Upper lobe of left lung (tissue), 6 donors: ENCODE measurements around the gene IFI30. TPM values are rescaled to one million over a fixed set of nuclear protein-coding genes. Genes with fewer than 3 reads are reported as not detected.
A peak's percentile ranks its signal among the peaks of the same experiment; 100 is the strongest.

Experiments
- ATAC-seq, 2 donors: fragments of 200-7000 bp; cut with Tn5 transposase; one replicate each; pipeline ENCODE4 v1.9.1; 2022; ENCODE audit warnings: mild to moderate bottlenecking in 2 of 2, moderate library complexity in 2 of 2; ENCODE audit not compliant: low FRiP score in 2 of 2
- DNase-seq, 2 donors: peaks; one replicate each; pipeline ENCODE4 v3.0.0-alpha.2; 2019 to 2020
- H3K27ac ChIP-seq, 4 donors: fragments of 200-600 bp; sonication (generic); one replicate each; pipeline ENCODE4 v1.5.1; 2016 to 2019
- H3K27me3 ChIP-seq, 4 donors: fragments of 200-600 bp; sonication (generic); one replicate each; pipeline ENCODE4 v1.5.1; 2017 to 2019
- H3K36me3 ChIP-seq, 4 donors: fragments of 200-600 bp; sonication (generic); one replicate each; pipeline ENCODE4 v1.5.1; 2016 to 2019
- H3K4me1 ChIP-seq, 4 donors: fragments of 200-600 bp; sonication (generic); one replicate each; pipeline ENCODE4 v1.5.1; 2018 to 2019
- H3K4me3 ChIP-seq, 4 donors: fragments of 200-600 bp; sonication (generic); one replicate each; pipeline ENCODE4 v1.5.1; 2017 to 2019; ENCODE audit warnings: mild to moderate bottlenecking in 2 of 4, moderate library complexity in 1 of 4
- H3K9me3 ChIP-seq, 4 donors: fragments of 200-600 bp; sonication (generic); one replicate each; pipeline ENCODE4 v1.5.1; 2018 to 2019
- EP300 ChIP-seq, 4 donors: sonication (generic); formaldehyde crosslinking; IDR thresholded peaks; one replicate each; pipeline ENCODE4 v1.5.1; 2017; ENCODE audit warnings: antibody characterized with exemption in 4 of 4, control low read depth in 2 of 4
- POLR2A ChIP-seq, 4 donors: fragments of 450-650 bp; IDR thresholded peaks; one replicate each; pipeline ENCODE4 v1.5.1; 2016 to 2017; ENCODE audit warnings: antibody characterized with exemption in 4 of 4, mild to moderate bottlenecking in 2 of 4
- POLR2AphosphoS5 ChIP-seq, 2 donors: sonication (generic); formaldehyde crosslinking; IDR thresholded peaks; one replicate each; pipeline ENCODE4 v1.5.1; 2017; ENCODE audit warnings: antibody characterized with exemption in 2 of 2
- WGBS, 2 donors: methylation state at CpG; one replicate each; pipeline ENCODE4 v1.1.5; 2017 to 2018; 5-methylcytosine and 5-hydroxymethylcytosine counted together
- total RNA-seq, 6 donors: library from RNA; depleted of rRNA in 4 of 6; stranded (reverse); fragments of >200 nt in 4 of 6; gene quantifications; one replicate each; pipeline versions ENCODE4 v1.1.0 to v1.2.1, GENCODE V29; 2016 to 2021
- TF ChIP-seq, protein P1 (sequence below), 6 experiments: fragments of 450-650 bp in 4 of 6; fragments of 200-600 bp in 2 of 6; sonication (generic) in 2 of 6; IDR thresholded peaks; one replicate each; pipeline ENCODE4 v1.5.1; 2016 to 2019; ENCODE audit warnings: antibody characterized with exemption in 6 of 6
- donor health status: DM: no; HTN: no; CAD: no; lungs with moderate emphysema.
- donor health status: DM: no; HTN: yes; CAD: no; lungs with severe emphysema.

IFI30 gene
- total RNA-seq, 6 donors from 2014 or later, result 228 to 764 (median 476) TPM

DNA sequence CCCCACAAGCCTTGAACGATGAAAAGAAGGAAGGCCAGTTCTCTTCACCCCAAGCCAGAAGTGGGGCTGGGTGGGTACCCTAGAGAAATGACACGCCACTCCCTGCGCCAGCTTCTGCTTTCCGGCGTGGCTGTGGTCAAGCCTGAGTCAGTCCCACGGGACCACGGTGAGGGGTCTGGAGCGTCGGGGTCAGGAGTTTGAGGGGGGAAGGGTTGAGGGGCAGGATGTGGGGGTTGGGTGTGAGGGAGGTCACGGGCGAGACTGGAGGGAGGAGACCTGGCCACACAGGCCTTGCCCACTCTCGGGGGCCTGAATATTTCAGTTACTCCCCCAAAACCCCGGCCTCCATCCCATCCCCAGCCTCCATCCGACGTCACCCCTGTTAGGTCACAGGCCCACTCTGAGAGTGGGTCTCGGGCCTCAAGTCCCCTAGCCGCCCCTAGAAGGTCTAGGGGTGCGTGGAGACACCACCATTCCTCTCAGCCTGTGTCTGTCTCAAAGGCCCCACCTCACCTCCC, 500 bp upstream of the IFI30 start:
- H3K9me3 ChIP-seq, result no peaks in the 10 kb centered on the region
- ATAC-seq (peak; percentile 57 to 74), DNase-seq (peak; percentile 55 to 86)
- WGBS, 2 donors, result 26 to 63% methylated on average over 11 to 12 of the region's 18 CpGs
- H3K4me3 ChIP-seq, result peak overlapping the region in 3 of 4 donors; percentile 56 to 71 (median 62)
- H3K4me1 ChIP-seq, result peaks cover 8 to 43% (median 24%) of the 10 kb centered on the region in 4 donors
- H3K27ac ChIP-seq, result peak overlapping the region; percentile 69 to 91 (median 82)
- H3K36me3 ChIP-seq, result peaks cover 0 to 36% (median 15%) of the 10 kb centered on the region in 4 donors
- H3K27me3 ChIP-seq, result no peaks in the 10 kb centered on the region
- TF ChIP-seq POLR2A (IDR thresholded peaks at IDR 0.05) (no peak), EP300 (IDR thresholded peaks at IDR 0.05) (peak in 2 of 4 donors; percentile 38 to 77), POLR2AphosphoS5 (IDR thresholded peaks at IDR 0.05) (peak in 1 of 2 donors; percentile 40)
- TF ChIP-seq, protein P1, sequence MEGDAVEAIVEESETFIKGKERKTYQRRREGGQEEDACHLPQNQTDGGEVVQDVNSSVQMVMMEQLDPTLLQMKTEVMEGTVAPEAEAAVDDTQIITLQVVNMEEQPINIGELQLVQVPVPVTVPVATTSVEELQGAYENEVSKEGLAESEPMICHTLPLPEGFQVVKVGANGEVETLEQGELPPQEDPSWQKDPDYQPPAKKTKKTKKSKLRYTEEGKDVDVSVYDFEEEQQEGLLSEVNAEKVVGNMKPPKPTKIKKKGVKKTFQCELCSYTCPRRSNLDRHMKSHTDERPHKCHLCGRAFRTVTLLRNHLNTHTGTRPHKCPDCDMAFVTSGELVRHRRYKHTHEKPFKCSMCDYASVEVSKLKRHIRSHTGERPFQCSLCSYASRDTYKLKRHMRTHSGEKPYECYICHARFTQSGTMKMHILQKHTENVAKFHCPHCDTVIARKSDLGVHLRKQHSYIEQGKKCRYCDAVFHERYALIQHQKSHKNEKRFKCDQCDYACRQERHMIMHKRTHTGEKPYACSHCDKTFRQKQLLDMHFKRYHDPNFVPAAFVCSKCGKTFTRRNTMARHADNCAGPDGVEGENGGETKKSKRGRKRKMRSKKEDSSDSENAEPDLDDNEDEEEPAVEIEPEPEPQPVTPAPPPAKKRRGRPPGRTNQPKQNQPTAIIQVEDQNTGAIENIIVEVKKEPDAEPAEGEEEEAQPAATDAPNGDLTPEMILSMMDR (IDR thresholded peaks at IDR 0.05), result no peak

- TF ChIP-seq, protein P1 (IDR thresholded peaks at IDR 0.05), result no peak
- TF ChIP-seq POLR2AphosphoS5 (IDR thresholded peaks at IDR 0.05) (no peak), EP300 (IDR thresholded peaks at IDR 0.05) (no peak), POLR2A (IDR thresholded peaks at IDR 0.05) (no peak)
- H3K9me3 ChIP-seq, result no peaks in the 10 kb centered on the region
- H3K27ac ChIP-seq, result peak overlapping the region in 2 of 4 donors; percentile 84 to 91
- peaks cover 0 to 22% (median 12%) of the 10 kb centered on the region in 4 donors for H3K36me3 ChIP-seq
- peaks cover 8 to 43% (median 19%) of the 10 kb centered on the region in 4 donors for H3K4me1 ChIP-seq
- H3K27me3 ChIP-seq, result no peaks in the 10 kb centered on the region
- peak overlapping the region in 3 of 4 donors; percentile 56 to 71 (median 62) for H3K4me3 ChIP-seq
- ATAC-seq (no peak), DNase-seq (no peak)
- 89 to 90% methylated on average over 7 to 11 of the region's 11 CpGs for WGBS, 2 donors
Observed at GRCh38 chr19:18174983-18175382, 1.4 kb downstream of the IFI30 start.

GRCh38 chr19:18176367-18177310, 3.0 kb downstream of the IFI30 start:
- WGBS, 2 donors, result 85 to 92% methylated on average over 17 to 18 of the region's 19 CpGs
- TF ChIP-seq, protein P1 (IDR thresholded peaks at IDR 0.05), result no peak
- no peak for TF ChIP-seq EP300 (IDR thresholded peaks at IDR 0.05)
- ATAC-seq (no peak), DNase-seq (peak in 1 of 2 donors; percentile 48)
- peak overlapping the region in 1 of 4 donors; percentile 15 for H3K27ac ChIP-seq
- no peaks in the 10 kb centered on the region for H3K9me3 ChIP-seq
- no peaks in the 10 kb centered on the region for H3K27me3 ChIP-seq
- H3K4me1 ChIP-seq, result peaks cover 8 to 33% (median 19%) of the 10 kb centered on the region in 4 donors
- peak overlapping the region in 1 of 4 donors; percentile 62 for H3K4me3 ChIP-seq
- peaks cover 0 to 22% (median 12%) of the 10 kb centered on the region in 4 donors for H3K36me3 ChIP-seq

GRCh38 chr19:18179957-18180356, 6.3 kb downstream of the IFI30 start:
- Histone ChIP-seq H3K4me3 (no peak overlapping the region), H3K27me3 (no peaks in the 10 kb centered on the region), H3K4me1 (peaks cover under 1 to 8% (median 3%) of the 10 kb centered on the region in 4 donors), H3K27ac (peak overlapping the region in 1 of 4 donors; percentile 82), H3K36me3 (peaks cover 0 to 22% (median 12%) of the 10 kb centered on the region in 4 donors), H3K9me3 (no peaks in the 10 kb centered on the region)
- DNase-seq, result no peak
- TF ChIP-seq POLR2AphosphoS5 (IDR thresholded peaks at IDR 0.05) (no peak), EP300 (IDR thresholded peaks at IDR 0.05) (no peak), POLR2A (IDR thresholded peaks at IDR 0.05) (no peak)
- TF ChIP-seq, protein P1 (IDR thresholded peaks at IDR 0.05), result no peak
- no peak for ATAC-seq
- 82 to 83% methylated on average over 5 of the region's 5 CpGs for WGBS, 2 donors
